ENCODE measurements around the gene ATP8B2. TPM values are rescaled to one million over a fixed set of nuclear protein-coding genes. Genes with fewer than 3 reads are reported as not detected.
A peak's percentile ranks its signal among the peaks of the same experiment; 100 is the strongest.
"Not testable (repeated sequence)": the region's sequence is repeated elsewhere in the genome, so short reads cannot be mapped to it uniquely, and the experiment has no call there.

ATP8B2 gene
- total RNA-seq, 2 donors from 2014 or later: 130 to 153 TPM

- no peak for DNase-seq (ENCODE audit: low spot score)
- intact Hi-C loops (cut with DNase I): no loop called here
Measured at GRCh38 chr1:154361357-154361756, 36.0 kb downstream of the ATP8B2 start.

DNA sequence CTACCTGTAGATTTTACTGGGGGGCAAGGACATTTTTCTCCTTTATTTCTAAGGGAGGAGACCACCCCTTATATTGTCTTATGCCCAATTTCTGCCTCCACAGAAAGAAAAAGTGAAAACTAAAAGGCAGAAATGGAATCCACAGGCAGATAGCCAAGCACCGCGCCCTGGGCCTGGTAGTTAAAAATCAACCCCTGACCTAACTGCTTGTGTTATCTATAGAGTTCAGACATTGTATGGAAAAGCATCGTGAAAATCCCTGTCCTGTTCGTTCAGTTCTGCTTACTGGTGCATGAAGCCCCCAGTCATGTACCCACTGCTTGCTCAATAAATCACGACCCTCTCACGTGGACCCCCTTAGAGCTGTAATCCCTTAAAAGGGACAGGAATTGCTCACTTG is 46.1 kb downstream of the ATP8B2 start:
- DNase-seq (ENCODE audit: low spot score): peak; percentile 18
- intact Hi-C loops (cut with DNase I): no loop called here

- intact Hi-C loops (cut with DNase I); DNase-seq (ENCODE audit: low spot score): not testable (repeated sequence)
Measured at GRCh38 chr1:154373777-154374357, 48.5 kb downstream of the ATP8B2 start.

DNA sequence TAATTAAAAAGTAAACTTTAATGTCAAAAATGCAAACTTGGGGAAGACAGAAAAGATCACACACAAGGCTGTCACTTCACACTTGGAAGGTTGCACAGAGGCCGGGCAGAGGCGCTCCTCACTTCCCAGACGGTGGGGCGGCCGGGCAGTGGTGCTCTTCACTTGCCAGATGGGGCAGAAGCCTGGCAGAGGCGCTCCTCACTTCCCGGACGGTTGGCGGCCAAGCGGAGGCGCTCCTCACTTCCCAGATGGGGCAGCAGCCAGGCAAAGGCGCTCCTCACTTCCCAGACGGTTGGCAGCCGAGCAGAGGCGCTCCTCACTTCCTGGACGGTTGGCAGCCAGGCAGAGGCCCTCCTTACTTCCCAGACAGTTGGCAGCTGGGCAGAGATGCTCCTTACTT is 54.0 kb downstream of the ATP8B2 start:
- intact Hi-C loops (cut with DNase I): no loop called here
- DNase-seq (ENCODE audit: low spot score): no peak

- DNase-seq (ENCODE audit: low spot score): no peak
- intact Hi-C loops (cut with DNase I): no loop called here
Measured at GRCh38 chr1:154384650-154385489, 59.5 kb downstream of the ATP8B2 start.

- intact Hi-C loops (cut with DNase I): no loop called here
- no peak for DNase-seq (ENCODE audit: low spot score)
Measured at GRCh38 chr1:154386643-154387352, 61.5 kb downstream of the ATP8B2 start.

DNA sequence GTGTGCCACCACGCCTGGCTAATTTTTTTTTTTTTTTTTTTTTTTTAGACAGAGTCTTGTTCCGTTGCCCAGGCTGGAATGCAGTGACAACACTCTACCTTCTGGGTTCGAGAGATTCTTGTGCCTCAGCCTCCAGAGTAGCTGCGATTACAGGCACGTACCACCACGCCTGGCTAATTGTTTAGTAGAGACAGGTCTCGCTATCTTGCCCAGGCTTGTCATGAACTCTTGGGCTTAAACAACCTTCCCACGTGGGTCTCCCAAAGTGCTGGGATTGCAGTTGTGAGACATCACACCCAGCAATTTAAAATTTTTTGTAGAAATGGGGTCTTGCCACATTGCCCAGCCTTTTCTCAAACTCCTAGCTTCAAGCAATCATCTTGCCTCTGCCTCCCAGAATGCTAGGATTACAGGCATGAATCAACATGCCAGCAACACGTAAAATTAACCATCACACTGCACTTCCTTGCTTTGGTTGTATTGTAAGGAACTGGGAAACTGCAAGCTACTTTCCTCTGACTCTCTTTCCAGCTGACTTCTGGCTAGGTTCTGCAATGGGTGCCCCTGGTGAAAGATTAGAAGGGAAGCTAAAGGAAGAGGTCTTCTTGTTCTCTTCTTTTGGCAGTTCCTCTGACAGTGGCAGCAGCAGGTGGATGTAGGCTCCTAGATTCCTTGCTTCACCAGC is 65.9 kb downstream of the ATP8B2 start:
- intact Hi-C loops (cut with DNase I): no loop called here
- no peak for DNase-seq (ENCODE audit: low spot score)

DNA sequence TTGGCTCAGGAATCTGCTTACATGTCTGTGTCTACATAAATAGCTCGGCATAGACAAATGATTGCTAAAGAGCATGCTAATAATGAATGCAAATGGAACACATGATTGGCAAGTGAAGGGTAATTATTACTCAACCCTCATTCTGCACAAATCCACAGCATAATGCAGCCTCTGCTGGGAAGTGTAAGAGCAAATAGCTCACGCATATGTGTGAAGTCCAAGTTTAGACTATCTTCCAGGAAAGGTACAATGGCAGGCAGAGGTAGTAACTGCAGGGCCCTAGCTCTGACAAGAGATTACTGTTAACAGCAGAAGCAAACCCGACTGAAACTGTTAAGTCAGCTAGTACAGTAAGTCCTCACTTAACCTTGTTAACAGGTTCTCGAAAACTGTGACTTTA is 72.8 kb downstream of the ATP8B2 start:
- intact Hi-C loops (cut with DNase I): no loop called here
- DNase-seq (ENCODE audit: low spot score): no peak

DNA sequence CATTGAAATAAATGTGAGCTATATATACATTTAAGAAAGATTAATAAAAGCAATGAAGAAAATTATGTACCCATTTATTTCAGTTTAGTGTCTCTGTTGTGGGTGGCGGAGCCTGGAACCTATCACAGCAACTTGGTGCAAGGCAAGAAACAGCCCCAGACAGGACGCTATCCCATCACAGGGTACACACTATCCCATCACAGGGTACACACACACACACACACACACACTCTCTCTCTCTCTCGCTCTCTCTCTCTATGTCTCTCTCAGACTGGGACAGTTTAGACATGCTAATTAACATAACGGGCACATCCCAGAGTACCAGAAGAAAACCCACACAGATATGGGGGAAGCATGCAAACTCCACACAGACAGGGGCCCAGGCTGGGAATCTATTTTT is 73.4 kb downstream of the ATP8B2 start:
- no peak for DNase-seq (ENCODE audit: low spot score)

GRCh38 chr1:154400381-154400801 is 75.1 kb downstream of the ATP8B2 start:
- DNase-seq (ENCODE audit: low spot score): no peak
- intact Hi-C loops (cut with DNase I): no loop called here

More for the DNA sequence above, 73.4 kb downstream of the ATP8B2 start:
- intact Hi-C loops (cut with DNase I): no loop called here

Other genes starting within 250 kb of the ATP8B2 start
- under 1 TPM; 0.05 to 0.14 TPM for gene NUP210L, start 170.5 kb upstream of the ATP8B2 start, total RNA-seq
- gene TPM3, start 133.4 kb upstream of the ATP8B2 start, total RNA-seq: 100 to 1,000 TPM; 177 to 189 TPM
- not detected for gene CFAP141, start 119.2 kb upstream of the ATP8B2 start, total RNA-seq
- 100 to 1,000 TPM in 1 of 2 donors, 10 to 100 TPM in 1; 94.2 to 104 TPM for gene UBAP2L, start 104.6 kb upstream of the ATP8B2 start, total RNA-seq
- gene HAX1, start 52.9 kb upstream of the ATP8B2 start, total RNA-seq: 10 to 100 TPM; 63.9 to 71.6 TPM
- gene AQP10, start 4.4 kb upstream of the ATP8B2 start, total RNA-seq: under 1 TPM in 1 of 2 donors, not detected in 1; 0.24 TPM
- gene IL6R, start 79.8 kb downstream of the ATP8B2 start, total RNA-seq: 10 to 100 TPM; 19.6 to 24.1 TPM
- gene TDRD10, start 176.7 kb downstream of the ATP8B2 start, total RNA-seq: 1 to 10 TPM; 3.4 to 5.8 TPM
- gene SHE, start 176.9 kb downstream of the ATP8B2 start, total RNA-seq: 10 to 100 TPM; 17.9 to 22.9 TPM
- gene UBE2Q1, start 233.1 kb downstream of the ATP8B2 start, total RNA-seq: 10 to 100 TPM; 44.8 to 45.4 TPM
- not detected for gene CHRNB2, start 242.3 kb downstream of the ATP8B2 start, total RNA-seq